HCT116 (cell line): ENCODE results near the gene CHRNB1. TPM values are rescaled to one million over a fixed set of nuclear protein-coding genes. Genes with fewer than 3 reads are reported as not detected.

Source experiments
- ATAC-seq: fragments of 200-7000 bp; cut with Tn5 transposase; 2 replicates; pipeline ENCODE4 v1.9.1; 2020; ENCODE audit warnings: mild to moderate bottlenecking, moderate library complexity
- BruUV-seq: library from RNA; stranded (reverse); fragments of 400-500 nt; replicated peaks from 2 replicates; lab custom pipeline; 2021; lab: Mats Ljungman, UMichigan
- CTCF ChIA-PET: fragments of 300-600 bp; sonication (Branson Sonifier 250); formaldehyde crosslinking; loops from one replicate; lab custom pipeline; 2021; ENCODE audit warnings: antibody characterized with exemption; lab: Charles Lee
- POLR2A ChIA-PET: fragments of 300-600, 350-600 bp; sonication (Branson Sonifier 250); formaldehyde crosslinking; loops from one replicate; lab custom pipeline; 2021; ENCODE audit warnings: antibody characterized with exemption; lab: Charles Lee
- RAD21 ChIA-PET, 2 experiments: fragments of 300-600 bp; sonication (Branson Sonifier 250); formaldehyde crosslinking; loops; one replicate each; lab custom pipeline; 2023; ENCODE audit warnings: low total read pairs in 2 of 2; ENCODE audit not compliant: uncharacterized antibody in 2 of 2, unreplicated experiment in 2 of 2, low non-redundant PET in 1 of 2; lab: Charles Lee
- DNase-seq: peaks from one replicate; pipeline ENCODE4 v3.0.0-alpha.2; 2010; ENCODE audit warnings: low read depth, low spot score
- H2AFZ ChIP-seq: fragments of 200-600 bp; shearing (Covaris generic), sonication (generic); 2 replicates; pipeline ENCODE4 v1.6.1; 2017; ENCODE audit warnings: low read depth, mixed run types, mixed read lengths, antibody characterized with exemption, low read length; ENCODE audit not compliant: poor library complexity, severe bottlenecking
- H3K27ac ChIP-seq: 2 replicates; pipeline ENCODE4 v1.5.1; 2012; ENCODE audit warnings: low read depth, low read length
- H3K27me3 ChIP-seq: fragments of 200-600 bp; sonication (generic); 2 replicates; pipeline ENCODE4 v1.6.1; 2016; ENCODE audit warnings: mixed run types, low read length, mixed read lengths; ENCODE audit not compliant: insufficient read depth
- H3K36me3 ChIP-seq, 2 experiments: fragments of 200-500 bp in 1 of 2; fragments of 200-600 bp in 1 of 2; sonication (Bioruptor generic) in 1 of 2; sonication (generic) in 1 of 2; 2 replicates each; pipeline versions ENCODE4 v1.5.1 to v1.6.1; 2014 to 2016; ENCODE audit warnings: low read length in 2 of 2, inconsistent platforms in 1 of 2, mixed read lengths in 1 of 2, mixed run types in 1 of 2; ENCODE audit not compliant: insufficient read depth in 2 of 2, control insufficient read depth in 1 of 2
- H3K4me1 ChIP-seq, 2 experiments: fragments of 200-600 bp in 1 of 2; sonication (generic) in 1 of 2; 2 replicates each; pipeline versions ENCODE4 v1.5.1 to v1.6.1; 2012 to 2017; ENCODE audit warnings: low read length in 2 of 2, inconsistent platforms in 1 of 2, mild to moderate bottlenecking in 1 of 2, mixed read lengths in 1 of 2, mixed run types in 1 of 2, moderate library complexity in 1 of 2; ENCODE audit not compliant: insufficient read depth in 2 of 2, control insufficient read depth in 1 of 2
- H3K4me2 ChIP-seq: fragments of 200-600 bp; sonication (generic); 2 replicates; pipeline ENCODE4 v1.6.1; 2017; ENCODE audit warnings: mixed run types, low read length, mixed read lengths
- H3K4me3 ChIP-seq, 2 experiments: fragments of 200-600 bp in 1 of 2; sonication (generic) in 1 of 2; replicated peaks in 1 of 2; 2 replicates each; pipeline ENCODE4 v1.5.1; 2011 to 2016; ENCODE audit warnings: low read length in 2 of 2, control low read depth in 1 of 2, low read depth in 1 of 2, mild to moderate bottlenecking in 1 of 2, mixed read lengths in 1 of 2, mixed run types in 1 of 2
- H3K79me2 ChIP-seq: fragments of 200-600 bp; sonication (generic); 2 replicates; pipeline ENCODE4 v1.6.1; 2017; ENCODE audit warnings: mild to moderate bottlenecking, mixed run types, low read length, moderate library complexity, mixed read lengths; ENCODE audit not compliant: insufficient read depth
- H3K9ac ChIP-seq: fragments of 200-600 bp; sonication (generic); 2 replicates; pipeline ENCODE4 v1.6.1; 2016; ENCODE audit warnings: low read length, mixed read lengths
- H3K9me2 ChIP-seq: fragments of 200-600 bp; sonication (generic), shearing (Covaris generic); 2 replicates; pipeline ENCODE4 v1.6.1; 2017; ENCODE audit warnings: mixed run types, mild to moderate bottlenecking, moderate library complexity; ENCODE audit not compliant: insufficient read depth
- H3K9me3 ChIP-seq, 2 experiments: fragments of 200-500 bp in 1 of 2; fragments of 200-600 bp in 1 of 2; sonication (Bioruptor generic) in 1 of 2; sonication (generic) in 1 of 2; 2 replicates each; pipeline ENCODE4 v1.6.1; 2014 to 2017; ENCODE audit warnings: low read length in 2 of 2, mixed read lengths in 2 of 2, inconsistent platforms in 1 of 2, low read depth in 1 of 2, mild to moderate bottlenecking in 1 of 2, mixed run types in 1 of 2, moderate library complexity in 1 of 2; ENCODE audit not compliant: control insufficient read depth in 1 of 2, insufficient read depth in 1 of 2
- H4K20me1 ChIP-seq: fragments of 200-600 bp; sonication (generic), shearing (Covaris generic); 2 replicates; pipeline ENCODE4 v1.6.1; 2017; ENCODE audit warnings: mixed run types, mild to moderate bottlenecking, moderate library complexity; ENCODE audit not compliant: insufficient read depth
- EZH2 ChIP-seq: fragments of 200-600 bp; sonication (generic); IDR thresholded peaks from 2 replicates; pipeline ENCODE4 v1.6.1; 2017; ENCODE audit warnings: antibody characterized with exemption, mixed run types
- EZH2phosphoT487 ChIP-seq: fragments of 200-600 bp; IDR thresholded peaks from 2 replicates; pipeline ENCODE4 v1.6.1; 2018; ENCODE audit warnings: antibody characterized with exemption, borderline replicate concordance
- FOSL1 ChIP-seq: IDR thresholded peaks from 2 replicates; pipeline ENCODE4 v1.6.1; 2012; ENCODE audit warnings: low read depth
- JUND ChIP-seq: IDR thresholded peaks from 2 replicates; pipeline ENCODE4 v1.6.1; 2012
- POLR2AphosphoS5 ChIP-seq: IDR thresholded peaks from 2 replicates; pipeline ENCODE4 v1.6.1; 2011; ENCODE audit warnings: mild to moderate bottlenecking, low read depth, low read length, moderate library complexity
- SP1 ChIP-seq: IDR thresholded peaks from 2 replicates; pipeline ENCODE4 v1.6.1; 2012; ENCODE audit warnings: low read depth
- SRF ChIP-seq: IDR thresholded peaks from 2 replicates; pipeline ENCODE4 v1.6.1; 2012; ENCODE audit warnings: low read depth
- intact Hi-C: fragments of 100-400 bp; cut with micrococcal nuclease; formaldehyde crosslinking; loops from 2 replicates; pipeline ENCODE4 v1.10.0; 2022
- total RNA-seq: library from RNA; stranded (reverse); gene quantifications from one replicate; pipeline ENCODE4 v1.2.1, GENCODE V29; 2021; ENCODE audit not compliant: unreplicated experiment
- TF ChIP-seq, protein P1 (sequence below): IDR thresholded peaks from 2 replicates; pipeline ENCODE4 v1.6.1; 2012
- TF ChIP-seq, protein P2 (sequence below): IDR thresholded peaks from 2 replicates; pipeline ENCODE4 v1.6.1; 2011; ENCODE audit warnings: mild to moderate bottlenecking, low read length, moderate library complexity; ENCODE audit not compliant: insufficient replicate concordance; ENCODE audit errors: extremely low read depth

Gene CHRNB1
- total RNA-seq, 1 experiment from 2014 or later = 10.4 TPM

DNA sequence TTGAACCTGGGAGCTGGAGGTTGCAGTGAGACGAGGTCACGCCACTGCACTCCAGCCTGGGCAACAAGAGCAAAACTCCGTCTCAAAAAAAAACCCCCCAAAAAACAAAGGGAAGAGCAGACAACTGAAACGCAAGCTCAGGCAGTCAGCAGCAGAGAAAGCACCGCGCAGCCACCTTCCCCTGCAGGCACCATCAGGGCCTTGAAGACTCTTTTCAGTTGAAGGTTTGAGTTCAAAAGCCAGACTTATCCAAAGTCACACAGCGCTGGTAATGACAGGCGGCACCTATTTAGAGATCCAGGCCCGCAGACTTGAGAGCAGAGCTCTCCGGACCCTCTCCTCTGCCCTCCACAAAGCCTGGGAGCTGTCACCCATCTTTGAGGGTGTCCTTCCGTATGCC is 23.4 kb downstream of the CHRNB1 start:
- no peak for ATAC-seq
- no TSS peak for BruUV-seq
- Histone ChIP-seq H3K4me1 (peaks cover 0 to 5% of the 10 kb centered on the region in 2 experiments; a peak in 1 of 4 replicates), H3K4me2 (no peak overlapping the region), H3K9me3 (no peaks in the 10 kb centered on the region), H3K9me2 (no peaks in the 10 kb centered on the region), H2AFZ (no peak overlapping the region), H3K36me3 (no peaks in the 10 kb centered on the region; a peak in 2 of 4 replicates), H3K27ac (no peak overlapping the region), H4K20me1 (no peaks in the 10 kb centered on the region), H3K27me3 (no peaks in the 10 kb centered on the region), H3K4me3 (no peak overlapping the region), H3K79me2 (peaks cover 4% of the 10 kb centered on the region; the same call in 1 of the 2 replicates), H3K9ac (no peak overlapping the region)
- CTCF ChIA-PET = no interaction called here
- intact Hi-C loops = no loop called here
- POLR2A ChIA-PET = no interaction called here
- RAD21 ChIA-PET = no interaction called here
- TF ChIP-seq FOSL1 = no peak
- no peak for TF ChIP-seq SP1
- TF ChIP-seq EZH2 = no peak
- no peak for TF ChIP-seq SRF
- TF ChIP-seq, protein P1, sequence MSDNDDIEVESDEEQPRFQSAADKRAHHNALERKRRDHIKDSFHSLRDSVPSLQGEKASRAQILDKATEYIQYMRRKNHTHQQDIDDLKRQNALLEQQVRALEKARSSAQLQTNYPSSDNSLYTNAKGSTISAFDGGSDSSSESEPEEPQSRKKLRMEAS = no peak
- no peak for TF ChIP-seq POLR2AphosphoS5
- no peak for TF ChIP-seq JUND
- TF ChIP-seq, protein P2, sequence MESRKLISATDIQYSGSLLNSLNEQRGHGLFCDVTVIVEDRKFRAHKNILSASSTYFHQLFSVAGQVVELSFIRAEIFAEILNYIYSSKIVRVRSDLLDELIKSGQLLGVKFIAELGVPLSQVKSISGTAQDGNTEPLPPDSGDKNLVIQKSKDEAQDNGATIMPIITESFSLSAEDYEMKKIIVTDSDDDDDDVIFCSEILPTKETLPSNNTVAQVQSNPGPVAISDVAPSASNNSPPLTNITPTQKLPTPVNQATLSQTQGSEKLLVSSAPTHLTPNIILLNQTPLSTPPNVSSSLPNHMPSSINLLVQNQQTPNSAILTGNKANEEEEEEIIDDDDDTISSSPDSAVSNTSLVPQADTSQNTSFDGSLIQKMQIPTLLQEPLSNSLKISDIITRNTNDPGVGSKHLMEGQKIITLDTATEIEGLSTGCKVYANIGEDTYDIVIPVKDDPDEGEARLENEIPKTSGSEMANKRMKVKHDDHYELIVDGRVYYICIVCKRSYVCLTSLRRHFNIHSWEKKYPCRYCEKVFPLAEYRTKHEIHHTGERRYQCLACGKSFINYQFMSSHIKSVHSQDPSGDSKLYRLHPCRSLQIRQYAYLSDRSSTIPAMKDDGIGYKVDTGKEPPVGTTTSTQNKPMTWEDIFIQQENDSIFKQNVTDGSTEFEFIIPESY = no peak
- no peak for TF ChIP-seq EZH2phosphoT487
- DNase-seq = no peak
